Measurements from ENCODE around the gene PGAM1. TPM values are rescaled to one million over a fixed set of nuclear protein-coding genes. Genes with fewer than 3 reads are reported as not detected.
A peak's percentile ranks its signal among the peaks of the same experiment; 100 is the strongest.

The PGAM1 gene
- total and polyA plus RNA-seq, 2 of the 13 experiments (the other 11 are each of a cell fraction or from before 2014, with no cell fraction given), result 354 to 483 TPM

DNA sequence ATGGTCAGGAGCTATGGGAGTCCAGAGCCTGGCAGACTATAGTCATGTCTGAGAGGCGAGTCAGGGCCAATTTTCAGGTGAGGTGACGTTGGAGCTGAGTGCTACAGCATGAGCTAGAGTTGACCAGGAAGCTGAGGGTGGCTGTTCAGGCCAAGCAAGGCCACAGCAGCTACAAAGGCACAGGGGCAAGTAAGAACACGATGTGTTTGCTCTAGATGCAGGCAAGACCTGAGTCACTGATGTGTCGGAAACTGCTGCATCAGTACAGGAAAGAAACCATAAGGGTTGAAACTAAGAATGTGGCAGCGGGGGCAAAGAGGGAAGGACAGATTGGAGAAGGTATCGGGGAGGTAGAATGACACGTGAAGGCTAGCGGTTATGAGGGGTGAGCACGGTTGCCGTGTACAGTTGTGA, 13.1 kb upstream of the PGAM1 start (continued):
- TF ChIP-seq, protein P1, sequence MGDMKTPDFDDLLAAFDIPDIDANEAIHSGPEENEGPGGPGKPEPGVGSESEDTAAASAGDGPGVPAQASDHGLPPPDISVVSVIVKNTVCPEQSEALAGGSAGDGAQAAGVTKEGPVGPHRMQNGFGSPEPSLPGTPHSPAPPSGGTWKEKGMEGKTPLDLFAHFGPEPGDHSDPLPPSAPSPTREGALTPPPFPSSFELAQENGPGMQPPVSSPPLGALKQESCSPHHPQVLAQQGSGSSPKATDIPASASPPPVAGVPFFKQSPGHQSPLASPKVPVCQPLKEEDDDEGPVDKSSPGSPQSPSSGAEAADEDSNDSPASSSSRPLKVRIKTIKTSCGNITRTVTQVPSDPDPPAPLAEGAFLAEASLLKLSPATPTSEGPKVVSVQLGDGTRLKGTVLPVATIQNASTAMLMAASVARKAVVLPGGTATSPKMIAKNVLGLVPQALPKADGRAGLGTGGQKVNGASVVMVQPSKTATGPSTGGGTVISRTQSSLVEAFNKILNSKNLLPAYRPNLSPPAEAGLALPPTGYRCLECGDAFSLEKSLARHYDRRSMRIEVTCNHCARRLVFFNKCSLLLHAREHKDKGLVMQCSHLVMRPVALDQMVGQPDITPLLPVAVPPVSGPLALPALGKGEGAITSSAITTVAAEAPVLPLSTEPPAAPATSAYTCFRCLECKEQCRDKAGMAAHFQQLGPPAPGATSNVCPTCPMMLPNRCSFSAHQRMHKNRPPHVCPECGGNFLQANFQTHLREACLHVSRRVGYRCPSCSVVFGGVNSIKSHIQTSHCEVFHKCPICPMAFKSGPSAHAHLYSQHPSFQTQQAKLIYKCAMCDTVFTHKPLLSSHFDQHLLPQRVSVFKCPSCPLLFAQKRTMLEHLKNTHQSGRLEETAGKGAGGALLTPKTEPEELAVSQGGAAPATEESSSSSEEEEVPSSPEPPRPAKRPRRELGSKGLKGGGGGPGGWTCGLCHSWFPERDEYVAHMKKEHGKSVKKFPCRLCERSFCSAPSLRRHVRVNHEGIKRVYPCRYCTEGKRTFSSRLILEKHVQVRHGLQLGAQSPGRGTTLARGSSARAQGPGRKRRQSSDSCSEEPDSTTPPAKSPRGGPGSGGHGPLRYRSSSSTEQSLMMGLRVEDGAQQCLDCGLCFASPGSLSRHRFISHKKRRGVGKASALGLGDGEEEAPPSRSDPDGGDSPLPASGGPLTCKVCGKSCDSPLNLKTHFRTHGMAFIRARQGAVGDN (CRISPR knock-in tag; IDR thresholded peaks at IDR 0.05), result peak; percentile 44; the same call in 1 of the 2 replicates
- TF ChIP-seq SATB2 (CRISPR knock-in tag; IDR thresholded peaks at IDR 0.05) (no peak), HMG20B (CRISPR knock-in tag; conservative IDR thresholded peaks at IDR 0.05) (no peak), TEAD3 (CRISPR knock-in tag; optimal IDR thresholded peaks at IDR 0.05; ENCODE audit: borderline replicate concordance) (peak; percentile 30), ZMYM3 (CRISPR knock-in tag; IDR thresholded peaks at IDR 0.05) (0 out of 2 replicates have a peak, but pooled peaks have one; percentile 39), ZBTB8A (CRISPR knock-in tag; IDR thresholded peaks at IDR 0.05; ENCODE audit: borderline replicate concordance, low read depth) (no peak), ZFX (CRISPR knock-in tag; IDR thresholded peaks at IDR 0.05; ENCODE audit: low read depth) (0 out of 2 replicates have a peak, but pooled peaks have one; percentile 19), ZNF737 (CRISPR knock-in tag; IDR thresholded peaks at IDR 0.05; ENCODE audit: borderline replicate concordance) (no peak)
- TF ChIP-seq, protein P2, sequence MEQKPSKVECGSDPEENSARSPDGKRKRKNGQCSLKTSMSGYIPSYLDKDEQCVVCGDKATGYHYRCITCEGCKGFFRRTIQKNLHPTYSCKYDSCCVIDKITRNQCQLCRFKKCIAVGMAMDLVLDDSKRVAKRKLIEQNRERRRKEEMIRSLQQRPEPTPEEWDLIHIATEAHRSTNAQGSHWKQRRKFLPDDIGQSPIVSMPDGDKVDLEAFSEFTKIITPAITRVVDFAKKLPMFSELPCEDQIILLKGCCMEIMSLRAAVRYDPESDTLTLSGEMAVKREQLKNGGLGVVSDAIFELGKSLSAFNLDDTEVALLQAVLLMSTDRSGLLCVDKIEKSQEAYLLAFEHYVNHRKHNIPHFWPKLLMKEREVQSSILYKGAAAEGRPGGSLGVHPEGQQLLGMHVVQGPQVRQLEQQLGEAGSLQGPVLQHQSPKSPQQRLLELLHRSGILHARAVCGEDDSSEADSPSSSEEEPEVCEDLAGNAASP (CRISPR knock-in tag; IDR thresholded peaks at IDR 0.05; ENCODE audit: borderline replicate concordance), result peak; percentile 17; the same call in 1 of the 2 replicates

All from HepG2 (cell line).